Measurements from ENCODE around the gene SFTPB.
"Not testable (repeated sequence)": the region's sequence is repeated elsewhere in the genome, so short reads cannot be mapped to it uniquely, and the experiment has no call there.

Gene SFTPB

DNA sequence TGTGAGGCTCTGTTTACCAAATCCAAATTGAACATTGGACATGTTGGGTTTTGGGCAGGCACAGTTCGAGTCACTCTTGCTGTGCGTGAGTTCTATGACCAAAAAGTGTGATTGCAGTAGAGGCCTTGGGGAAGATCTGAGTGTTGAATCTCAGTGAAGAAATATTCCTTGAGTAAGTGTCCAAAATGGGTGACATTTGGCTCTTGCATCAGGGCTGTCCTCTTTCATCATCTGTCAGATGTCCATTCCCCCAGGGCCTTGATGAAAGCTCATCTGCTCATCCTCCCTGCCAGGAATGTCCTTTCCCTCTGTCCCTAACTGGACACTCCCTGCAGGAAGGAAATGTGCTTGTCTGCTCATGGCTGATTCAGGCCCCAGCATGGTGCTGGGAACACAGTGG, 6.4 kb upstream of the SFTPB start:
- no peak for DNase-seq

DNA sequence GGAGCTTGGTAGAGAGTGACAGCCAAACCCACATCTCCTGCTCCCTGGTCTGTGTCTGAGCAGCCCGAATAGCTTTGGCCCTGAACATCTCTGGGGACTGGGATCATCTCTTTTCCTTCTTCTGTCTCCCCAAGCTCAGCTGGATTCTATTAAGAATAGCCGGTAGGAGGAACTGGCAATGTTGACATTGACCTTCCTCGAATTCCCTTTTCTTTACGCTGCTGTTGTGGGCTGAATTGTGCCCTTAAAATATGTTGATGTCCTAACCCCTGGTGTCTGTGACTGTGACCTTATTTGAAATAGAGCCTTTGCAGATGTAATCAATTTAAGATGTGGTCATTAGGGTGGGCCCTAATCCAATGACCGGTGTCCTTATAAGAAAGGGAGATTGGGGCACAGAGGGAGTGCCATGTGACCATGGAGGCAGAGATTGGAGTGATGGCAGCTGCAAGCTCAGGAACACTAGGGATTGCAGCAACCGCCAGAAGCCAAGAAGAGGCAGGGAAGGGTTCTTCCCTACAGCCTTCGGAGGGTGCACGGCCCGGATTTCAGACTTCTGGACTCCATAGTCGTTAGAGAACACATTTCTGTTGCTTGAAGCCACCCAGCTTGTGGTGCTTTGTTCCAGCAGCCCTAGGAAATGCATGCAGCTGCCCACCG, 5.8 kb upstream of the SFTPB start:
- DNase-seq = no peak

DNA sequence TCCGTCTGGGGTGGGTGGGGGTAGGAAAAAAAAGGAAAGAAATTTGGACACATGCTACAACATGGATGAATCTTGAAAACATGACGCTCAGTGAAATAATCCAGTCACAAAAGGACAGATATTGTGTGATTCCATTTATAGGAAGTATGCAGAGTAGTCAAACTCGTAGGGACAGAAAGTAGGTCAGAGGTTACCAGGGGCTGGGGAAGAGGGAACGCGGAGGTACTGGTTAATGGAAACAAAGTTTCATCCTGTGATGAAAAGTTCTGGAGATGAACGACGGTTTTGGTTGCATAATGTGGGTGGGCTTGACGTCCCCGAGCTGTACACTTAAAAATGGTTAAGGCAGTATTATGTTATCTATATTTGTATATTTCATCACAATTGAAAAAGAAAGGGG, 4.5 kb upstream of the SFTPB start:
- no peak for DNase-seq

DNA sequence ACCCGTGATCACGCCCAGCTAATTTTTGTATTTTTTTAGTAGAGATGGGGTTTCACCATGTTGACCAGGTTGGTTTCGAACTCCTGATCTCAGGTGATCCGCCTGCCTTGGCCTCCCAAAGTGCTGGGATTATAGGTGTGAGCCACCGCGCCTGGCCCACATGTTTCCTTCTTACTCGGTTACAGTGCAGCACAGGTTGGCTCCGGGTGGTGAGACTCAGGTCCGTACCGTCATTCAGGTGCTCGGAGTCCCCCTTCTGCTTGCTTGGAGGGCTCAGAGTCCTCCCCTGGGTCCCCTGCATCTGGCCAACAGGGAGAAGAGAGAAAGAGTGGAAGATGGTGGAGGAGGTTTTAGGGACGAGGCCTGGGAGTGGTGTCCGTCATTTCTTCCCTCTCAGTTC, 2.4 kb upstream of the SFTPB start:
- DNase-seq = not testable (repeated sequence)

DNA sequence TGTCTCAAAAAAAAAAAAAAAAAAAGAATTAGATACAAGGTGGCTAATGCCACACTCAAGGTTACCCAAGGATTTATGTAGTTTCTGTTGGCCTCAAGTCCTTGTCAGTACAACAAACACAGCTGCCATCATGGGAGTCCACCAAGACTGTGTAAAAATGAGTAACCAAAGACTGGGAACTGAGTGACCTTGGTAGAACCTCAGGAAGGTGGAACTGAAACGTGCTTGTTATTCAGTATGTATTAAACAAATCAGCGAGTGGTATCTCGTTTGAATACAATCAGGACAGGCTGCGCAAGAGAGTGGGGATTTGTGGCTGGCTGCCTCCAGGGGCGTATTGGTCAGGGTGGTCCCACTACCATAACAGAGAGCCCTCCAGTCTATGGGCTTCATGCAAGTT, 1.6 kb upstream of the SFTPB start:
- DNase-seq = no peak

DNA sequence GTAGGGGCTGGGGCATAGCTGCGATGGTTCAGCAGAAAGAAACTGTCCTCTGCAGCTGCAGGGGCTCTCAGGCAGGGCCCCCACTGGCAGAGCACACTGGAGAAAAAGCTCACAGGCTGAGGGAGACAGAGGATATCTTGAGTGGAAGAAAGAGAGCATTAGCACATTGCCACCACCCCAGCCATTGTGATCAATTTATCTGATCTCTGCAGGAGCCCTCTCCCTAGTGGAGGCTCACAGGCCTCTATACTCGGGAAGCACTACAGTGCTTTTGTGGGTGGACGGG, 801 bp upstream of the SFTPB start:
- no peak for DNase-seq

DNA sequence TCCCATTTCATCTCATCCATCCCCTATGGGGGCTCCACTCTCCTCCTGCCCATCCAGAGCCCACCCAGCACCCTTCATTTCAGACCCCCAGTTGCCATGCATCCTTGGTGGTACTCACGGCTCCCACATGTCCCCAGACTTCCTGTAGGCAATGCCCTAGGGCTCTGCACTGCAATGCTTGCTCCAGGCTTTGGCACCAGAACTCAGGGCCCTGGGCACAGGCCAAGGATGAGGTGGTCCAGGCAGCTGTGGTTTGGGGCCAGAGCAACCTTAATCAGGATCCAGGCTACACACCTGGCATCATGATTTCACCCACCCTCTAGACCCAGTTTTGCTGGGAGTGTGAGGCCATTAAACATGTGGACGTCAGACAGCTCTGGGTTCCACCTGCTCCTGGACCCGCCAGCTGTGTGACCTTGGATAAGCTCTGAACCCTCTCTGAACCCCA, 414 bp downstream of the SFTPB start:
- no peak for DNase-seq

DNA sequence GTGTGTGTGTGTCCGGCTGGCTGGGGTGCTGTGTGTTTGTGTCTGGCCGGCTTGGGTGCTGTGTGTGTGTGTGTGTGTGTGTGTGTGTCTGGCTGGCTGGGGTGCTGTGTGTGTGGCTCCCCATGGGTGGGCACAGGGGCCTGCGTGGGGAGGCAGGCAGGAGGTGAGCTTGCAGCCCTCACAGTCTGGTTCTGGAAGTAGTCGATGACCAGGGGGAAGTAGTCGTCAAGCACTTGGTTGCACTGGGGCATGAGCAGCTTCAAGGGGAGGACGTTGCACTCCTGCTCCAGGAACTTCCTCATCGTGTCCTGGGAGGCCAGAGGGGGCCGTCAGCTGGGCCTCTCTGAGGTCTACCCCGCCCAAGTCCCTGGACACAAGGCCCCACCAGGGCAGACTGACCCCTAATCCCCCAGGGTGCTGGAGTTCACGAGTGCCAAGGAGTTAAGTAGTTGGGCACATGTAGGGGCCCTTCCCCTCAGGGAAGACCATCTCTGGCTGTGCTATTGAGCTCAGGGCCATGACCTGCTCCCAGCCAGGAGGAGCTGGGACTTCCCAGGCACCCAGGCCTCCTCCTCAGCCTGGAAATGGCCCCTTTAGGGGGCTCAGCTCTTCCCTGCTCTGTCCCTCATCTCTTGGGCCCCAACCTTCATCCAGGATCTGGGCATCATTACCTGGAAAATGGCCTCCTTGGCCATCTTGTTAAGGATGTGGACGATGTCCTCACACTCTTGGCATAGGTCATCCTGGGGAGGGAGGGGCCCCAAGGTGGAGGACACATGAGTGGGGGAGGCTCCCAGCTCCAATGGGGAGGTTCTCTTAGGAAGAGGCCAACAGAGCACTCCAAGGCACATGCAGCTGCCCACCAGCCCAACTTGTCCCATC, 1.3 kb downstream of the SFTPB start:
- no peak for DNase-seq

DNA sequence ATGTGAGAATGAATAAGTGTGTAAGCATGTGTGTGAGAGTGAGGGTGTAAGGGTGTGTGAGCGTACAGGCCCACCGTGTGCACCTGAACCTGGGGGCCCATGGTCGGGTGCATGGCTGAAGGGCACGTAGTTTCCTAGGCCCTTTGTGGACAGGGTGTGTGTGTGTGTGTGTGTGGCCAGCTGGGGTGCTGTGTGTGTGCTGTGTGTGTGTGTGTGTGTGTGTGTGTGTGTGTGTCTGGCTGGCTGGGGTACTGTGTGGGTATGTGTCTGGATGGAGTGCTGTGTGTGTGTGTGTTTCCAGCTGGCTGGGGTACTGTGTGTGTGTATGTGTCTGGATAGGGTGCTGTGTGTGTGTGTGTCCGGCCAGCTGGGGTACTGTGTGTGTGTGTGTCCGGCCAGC, 2.0 kb downstream of the SFTPB start:
- no peak for DNase-seq

DNA sequence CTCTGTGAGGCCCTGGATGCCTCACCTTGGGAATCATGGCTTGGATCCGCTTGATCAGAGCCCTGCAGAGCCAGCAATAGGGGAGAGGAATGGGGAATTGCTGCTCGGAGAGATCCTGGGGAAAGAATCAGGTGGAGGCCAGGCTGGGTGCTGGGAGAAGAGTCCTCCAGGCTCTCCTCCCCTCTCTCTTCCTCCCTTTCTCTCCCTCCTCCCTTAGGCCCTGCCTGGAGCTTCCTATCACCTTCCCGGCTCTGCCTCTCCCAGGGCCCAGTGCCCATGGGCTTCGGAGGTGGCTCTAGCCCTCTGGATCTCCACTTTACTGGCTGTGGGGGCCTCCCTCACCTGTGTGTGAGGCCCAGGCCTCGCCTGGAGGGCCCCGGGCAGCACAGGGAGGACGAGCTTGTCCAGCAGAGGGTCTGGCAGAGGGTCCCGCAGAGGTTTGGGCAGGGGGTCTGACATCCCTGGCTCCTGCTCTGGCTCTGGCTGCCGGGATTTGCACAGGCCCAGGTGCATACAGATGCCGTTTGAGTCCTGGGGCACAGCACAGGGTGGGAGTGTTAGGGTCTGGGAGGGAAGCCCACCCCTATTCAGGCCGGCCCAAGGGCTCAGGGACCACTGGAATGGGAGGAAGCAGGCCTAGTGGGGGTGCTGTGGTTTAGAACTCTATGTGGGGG, 2.6 kb downstream of the SFTPB start:
- no peak for DNase-seq

DNA sequence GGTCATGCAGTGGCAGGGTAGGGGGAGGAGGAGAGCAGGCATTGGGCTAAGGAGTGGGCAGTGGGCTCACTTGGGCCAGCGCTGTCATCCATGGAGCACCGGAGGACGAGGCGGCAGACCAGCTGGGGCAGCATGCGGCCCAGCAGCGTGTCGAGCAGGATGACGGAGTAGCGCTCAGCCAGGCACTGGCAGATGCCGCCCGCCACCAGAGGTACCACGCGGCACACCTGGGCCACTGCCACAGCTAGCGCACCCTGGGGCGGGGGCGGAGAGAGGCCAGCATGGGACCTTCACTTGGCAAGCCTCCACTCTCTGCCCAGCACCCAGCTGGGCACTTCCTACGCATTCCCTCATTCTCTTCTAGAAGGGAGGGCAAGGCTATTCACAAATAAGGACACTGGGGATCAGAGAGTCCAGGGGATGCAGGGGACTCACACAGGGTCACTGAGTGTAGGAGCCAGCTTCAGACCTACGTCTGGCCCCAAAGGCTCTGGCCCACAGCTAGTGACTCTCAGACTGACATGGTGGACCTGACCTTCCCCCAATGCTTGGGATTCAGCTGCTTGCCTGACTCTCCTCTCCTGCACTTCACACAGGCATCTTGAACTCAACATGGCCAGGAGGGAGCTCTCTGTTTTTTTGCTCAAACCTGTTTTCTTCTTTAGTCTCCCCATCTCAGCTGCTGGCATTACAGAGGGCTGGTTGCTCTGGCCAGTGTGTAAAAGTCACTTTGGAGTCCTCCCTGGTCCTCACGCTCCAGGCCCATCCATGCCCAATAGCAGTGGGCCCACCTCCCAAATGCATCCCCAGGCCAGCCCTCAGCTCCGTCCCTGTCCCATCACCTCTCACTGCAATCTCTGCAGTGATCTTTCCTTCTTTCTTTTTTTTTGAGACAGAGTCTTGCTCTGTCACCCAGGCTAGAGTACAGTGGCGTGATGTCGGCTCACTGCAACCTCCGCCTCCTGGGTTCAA, 4.1 kb downstream of the SFTPB start:
- DNase-seq = no peak

DNA sequence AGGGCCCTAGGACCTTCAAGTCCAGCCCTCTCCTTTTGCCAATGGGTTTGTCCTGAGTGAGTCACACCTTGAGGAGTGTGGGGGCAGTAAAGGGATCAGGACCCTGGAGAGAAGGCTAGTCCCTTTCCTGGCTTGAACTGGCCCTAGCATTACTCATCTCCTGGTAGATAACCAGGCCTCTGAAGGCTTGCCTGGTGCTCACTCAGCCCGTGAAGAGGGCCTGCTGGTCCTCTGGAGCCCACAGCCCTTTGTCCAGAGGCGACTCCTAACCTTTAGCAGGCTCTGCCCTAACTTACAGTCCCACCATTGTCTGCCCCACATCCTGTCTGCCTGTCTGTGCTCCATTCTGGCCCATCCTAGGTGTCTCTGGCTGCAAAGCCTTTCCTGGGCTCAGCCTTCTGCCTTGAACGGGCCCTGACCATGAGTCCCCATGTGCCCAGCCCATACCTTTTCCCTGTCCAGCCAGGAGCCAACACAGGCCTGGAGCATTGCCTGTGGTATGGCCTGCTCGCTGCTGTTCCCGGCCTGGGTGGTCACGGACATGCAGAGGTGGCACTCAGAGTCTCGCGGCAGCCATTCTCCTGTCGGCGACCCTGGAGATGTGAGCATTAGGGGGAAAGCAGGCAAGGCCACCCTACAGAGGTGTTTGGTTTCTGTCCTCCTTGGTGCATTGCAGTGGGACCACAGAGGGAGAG, 5.0 kb downstream of the SFTPB start:
- DNase-seq = no peak

DNA sequence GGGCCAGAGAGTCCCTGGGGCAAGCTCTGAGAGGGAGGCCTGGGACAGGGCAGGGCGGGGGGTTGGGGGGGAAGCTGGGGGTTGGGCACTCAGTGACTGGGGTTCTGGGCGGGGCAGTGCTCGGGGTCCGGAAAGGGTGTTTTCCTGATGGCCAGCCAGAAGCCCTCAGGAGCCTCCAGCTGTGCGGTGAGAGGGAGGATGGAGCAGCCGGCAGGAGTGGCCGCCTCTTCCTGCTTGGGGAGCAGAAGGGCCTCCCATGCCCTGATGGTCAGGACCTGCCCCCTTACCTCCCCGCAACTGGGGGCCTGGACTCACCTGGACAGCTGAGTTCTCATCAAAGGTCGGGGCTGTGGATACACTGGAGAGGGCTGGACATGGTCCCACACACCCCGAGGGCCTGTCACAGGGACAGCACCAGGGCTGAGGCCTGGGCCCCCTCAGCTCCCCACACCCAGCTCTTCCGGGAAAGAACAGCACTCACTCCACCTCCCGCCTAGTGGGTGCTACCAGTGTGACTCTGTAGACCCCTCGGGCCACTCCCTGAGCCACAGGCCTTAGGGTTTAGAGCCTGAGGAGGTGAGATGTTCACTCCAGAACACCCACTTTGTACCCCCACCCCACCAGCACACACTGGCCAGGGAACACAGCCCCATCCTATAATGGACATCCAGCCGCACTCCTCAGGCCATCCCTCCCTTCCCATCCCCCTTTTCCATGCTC, 6.7 kb downstream of the SFTPB start:
- no peak for DNase-seq

DNA sequence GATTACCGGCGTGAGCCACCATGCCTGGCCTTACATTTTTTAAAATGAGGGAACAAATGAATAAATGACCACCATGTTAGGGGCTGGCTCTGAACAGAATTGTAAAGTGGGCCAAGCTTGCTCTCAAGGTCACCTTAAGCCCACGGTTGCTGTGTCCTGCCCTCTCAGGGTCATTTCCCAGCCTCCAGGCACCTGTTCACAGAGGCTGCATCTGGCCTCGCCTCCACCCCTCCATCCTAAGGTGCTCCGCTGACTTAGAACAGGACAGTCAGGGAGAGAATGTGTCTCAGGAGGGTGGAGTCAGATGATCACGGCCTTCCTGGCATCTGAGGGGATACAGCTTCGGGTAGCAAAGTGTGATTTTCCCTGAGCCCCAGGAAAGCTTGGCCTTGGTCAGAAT, 7.3 kb downstream of the SFTPB start:
- no peak for DNase-seq

DNA sequence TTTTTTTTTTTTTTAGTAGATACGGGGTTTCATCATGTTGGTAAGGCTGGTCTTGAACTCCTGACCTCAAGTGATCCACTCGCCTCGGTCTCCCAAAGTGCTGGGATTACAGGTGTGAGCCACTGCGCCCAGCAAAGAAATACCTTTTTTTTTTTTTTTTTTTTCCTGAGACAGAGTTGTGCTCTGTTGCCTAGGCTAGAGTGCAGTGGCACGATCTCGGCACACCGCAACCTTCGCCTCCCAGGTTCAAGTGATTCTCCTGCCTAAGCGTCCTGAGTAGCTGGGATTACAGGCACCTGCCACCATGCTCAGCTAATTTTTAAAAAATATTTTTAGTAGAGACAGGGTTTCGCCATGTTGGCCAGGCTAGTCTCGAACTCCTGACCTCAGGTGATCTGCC, 7.7 kb downstream of the SFTPB start:
- DNase-seq = not testable (repeated sequence)

DNA sequence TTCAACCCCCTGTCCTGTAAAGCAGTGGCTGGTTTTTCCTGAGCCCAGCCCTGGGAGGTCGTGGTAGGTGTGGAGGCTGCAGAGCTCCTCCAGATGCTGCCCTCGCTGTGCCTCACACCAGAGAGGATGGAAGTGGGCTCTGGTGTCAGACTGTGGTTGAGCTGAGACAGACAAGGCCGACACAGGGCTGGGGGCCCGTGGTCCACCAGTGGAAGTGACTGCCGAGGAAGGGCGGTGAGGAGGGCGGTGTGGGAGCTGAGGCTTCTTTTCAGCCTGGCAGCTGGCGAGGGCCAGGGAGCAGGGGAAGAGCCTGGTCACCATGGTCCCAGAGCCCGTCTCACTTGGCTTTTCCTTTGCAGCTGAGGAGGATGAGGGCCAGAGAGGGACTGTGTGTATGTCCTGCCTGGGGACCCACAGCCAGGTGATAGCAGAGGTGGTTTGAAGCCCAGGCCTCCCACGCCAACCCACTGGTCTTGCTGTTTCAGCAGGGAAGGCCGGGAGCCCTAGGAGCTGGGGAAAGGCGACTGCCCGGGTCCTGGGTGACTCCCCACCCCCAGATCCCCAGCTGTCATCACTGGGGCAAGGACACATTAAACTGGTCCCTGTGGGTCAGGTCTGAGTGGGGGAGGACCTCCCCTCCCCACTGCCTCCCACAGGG, 8.5 kb downstream of the SFTPB start:
- no peak for DNase-seq

DNA sequence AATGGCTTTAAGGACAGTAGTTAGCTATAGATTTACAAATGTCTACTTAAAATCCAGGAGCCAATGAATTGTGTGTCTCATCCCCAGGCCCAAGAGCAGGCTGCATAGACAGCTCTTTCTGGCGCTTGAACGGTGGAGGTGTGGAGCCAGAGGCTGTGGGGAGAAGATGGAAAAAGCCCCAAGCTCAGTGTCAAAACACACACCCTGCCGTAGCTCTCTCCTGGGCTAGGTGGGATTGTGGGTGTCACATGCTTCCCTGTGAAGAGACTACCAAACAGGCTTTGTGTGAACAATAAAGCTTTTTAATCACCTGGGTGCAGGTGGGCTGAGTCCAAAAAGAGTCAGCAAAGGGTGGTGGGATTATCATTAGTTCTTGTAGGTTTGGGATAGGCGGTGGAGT, 10.6 kb downstream of the SFTPB start:
- DNase-seq = not testable (repeated sequence)

DNA sequence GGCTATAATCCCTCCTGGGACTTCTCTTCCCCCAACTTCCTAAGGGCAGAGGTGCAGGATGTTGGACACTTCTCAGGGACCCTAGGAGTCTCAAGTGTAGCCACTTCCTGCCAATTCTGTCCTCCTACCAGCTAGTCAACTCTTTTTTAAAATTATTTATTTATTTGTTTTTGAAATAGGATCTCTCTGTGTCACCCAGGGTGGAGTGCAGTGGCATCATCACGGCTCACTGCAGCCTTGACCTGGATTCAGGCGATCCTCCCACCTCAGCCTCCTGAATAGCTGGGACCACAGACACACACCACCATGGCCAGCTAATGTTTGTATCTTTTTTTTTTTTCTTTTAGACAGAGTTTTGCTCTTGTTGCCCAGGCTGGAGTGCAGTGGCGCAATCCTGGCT, 11.5 kb downstream of the SFTPB start:
- DNase-seq = no peak

DNA sequence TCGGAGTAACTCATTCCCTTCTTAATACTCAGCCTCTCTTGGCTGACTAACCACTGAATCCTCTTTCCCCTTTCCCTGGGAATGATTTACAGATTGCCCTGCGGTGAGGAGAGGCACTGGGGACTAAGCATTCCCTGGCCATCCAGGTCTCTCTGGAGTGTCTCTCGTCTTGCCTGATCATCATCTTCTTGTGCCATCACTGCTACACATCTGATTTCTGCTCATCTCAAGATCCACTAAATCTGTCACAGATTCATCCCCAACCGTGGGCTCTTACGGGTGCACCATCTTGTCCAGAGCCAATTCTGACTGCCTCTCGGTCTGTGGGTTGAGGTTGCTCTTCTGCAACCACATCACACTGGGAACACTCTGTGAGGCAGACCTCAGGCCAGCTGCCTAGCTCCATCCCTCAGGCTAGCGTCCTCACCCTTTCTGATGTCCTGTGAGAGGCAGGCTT, 12.0 kb downstream of the SFTPB start:
- no peak for DNase-seq

DNA sequence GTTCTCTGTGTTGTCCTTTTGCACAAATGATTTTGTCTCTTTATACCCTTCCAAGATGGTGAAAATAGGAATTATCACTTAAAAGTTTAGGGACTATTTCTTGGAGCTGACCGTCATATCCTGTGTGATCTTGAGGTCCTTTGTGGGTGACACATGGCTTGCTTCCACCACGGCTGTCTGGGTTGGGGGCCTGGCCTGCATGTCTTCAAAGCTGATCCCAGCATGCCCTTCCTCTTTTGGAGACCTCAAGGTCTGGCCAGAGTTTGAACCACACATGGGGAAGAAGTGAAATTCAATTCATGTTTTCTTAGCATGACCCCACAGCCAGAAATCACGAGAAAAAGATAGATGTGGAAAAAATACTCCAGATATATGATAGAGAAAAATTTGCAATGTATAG, 14.0 kb downstream of the SFTPB start:
- no peak for DNase-seq

DNA sequence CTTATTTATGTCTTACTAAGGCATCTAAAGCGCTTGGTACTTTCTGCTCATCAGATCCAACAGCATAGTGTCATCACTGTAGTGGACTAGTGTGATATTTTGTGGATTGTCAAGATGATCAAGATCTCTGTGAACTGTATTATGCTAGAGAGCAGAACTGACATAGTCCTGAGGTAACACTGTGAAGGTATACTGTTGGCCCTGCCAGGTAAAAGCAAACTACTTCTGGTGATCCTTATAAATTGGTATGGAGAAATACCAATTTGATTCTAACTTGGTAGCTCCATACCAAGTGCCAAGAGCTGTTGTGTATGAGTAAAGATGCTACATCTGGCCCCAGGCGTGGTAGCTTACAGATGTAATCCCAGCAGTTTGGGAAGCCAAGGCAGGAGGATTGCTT, 15.9 kb downstream of the SFTPB start:
- DNase-seq = no peak

All from stimulated activated naive CD4-positive, alpha-beta T cell (primary cell).